GM12892 (cell line): ENCODE data around the gene CDCA4.

Experiments used
- DNase-seq: peaks from one replicate; pipeline ENCODE4 v3.0.0; 2011; ENCODE audit not compliant: insufficient read length
- FAIRE-seq: peaks from 2 replicates; lab custom pipeline; 2011; peaks lifted over from hg19 to GRCh38; lab: Jason Lieb, UNC
- POLR2A ChIP-seq: IDR thresholded peaks from 2 replicates; pipeline ENCODE4 v1.6.1; 2011; ENCODE audit warnings: low read depth, low read length, control low read depth
- POLR2AphosphoS5 ChIP-seq: IDR thresholded peaks from 2 replicates; pipeline ENCODE4 v1.6.1; 2011; ENCODE audit warnings: low read depth, low read length, control low read depth
- TAF1 ChIP-seq: IDR thresholded peaks from 2 replicates; pipeline ENCODE4 v1.6.1; 2011; ENCODE audit warnings: low read depth, mild to moderate bottlenecking, control low read depth, low read length, borderline replicate concordance

The CDCA4 gene

GRCh38 chr14:104974146-104974541 lies 46.7 kb downstream of the CDCA4 start:
- FAIRE-seq, result no peak
- TF ChIP-seq TAF1, result no peak
- TF ChIP-seq POLR2A, result no peak
- no peak for TF ChIP-seq POLR2AphosphoS5
- DNase-seq, result no peak

DNA sequence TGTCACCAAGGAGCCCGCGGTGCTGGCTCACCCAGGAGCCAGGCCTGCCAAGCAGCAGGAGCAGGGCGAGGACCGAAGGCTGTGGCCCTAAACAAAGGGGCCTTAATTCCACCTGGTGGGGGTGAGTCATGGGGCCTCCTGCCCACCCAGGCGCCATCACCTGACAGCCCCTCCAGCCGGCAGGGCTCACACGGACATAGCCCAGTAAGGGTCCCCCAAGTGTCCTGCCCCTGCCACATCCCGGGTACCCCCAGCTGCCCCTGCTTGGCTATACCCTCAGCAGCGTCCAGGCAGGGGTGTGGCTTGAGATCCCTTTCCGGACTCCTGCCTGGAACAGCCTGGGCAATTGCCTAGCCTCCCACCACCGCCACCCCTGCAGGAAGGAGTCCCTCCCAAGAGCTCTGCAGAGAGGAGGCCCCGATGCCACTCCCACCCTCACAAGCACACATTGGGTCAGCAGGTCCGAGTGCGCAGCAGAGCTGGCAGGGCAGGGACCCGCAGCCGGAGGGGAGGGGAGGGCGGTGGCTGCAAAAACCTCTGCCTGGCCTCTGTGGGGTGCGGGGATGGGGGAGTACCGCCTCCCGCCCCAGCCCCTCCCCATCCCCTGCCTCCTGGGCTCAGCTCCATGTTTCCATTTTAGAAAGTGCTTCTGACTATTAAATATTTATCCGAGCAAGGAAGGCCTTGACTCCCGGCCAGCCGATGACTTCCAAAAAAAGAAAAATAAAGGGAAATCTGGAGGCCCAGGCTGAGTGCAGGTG lies 47.3 kb downstream of the CDCA4 start:
- no peak for TF ChIP-seq TAF1
- TF ChIP-seq POLR2A, result no peak
- no peak for TF ChIP-seq POLR2AphosphoS5
- FAIRE-seq (no peak), DNase-seq (no peak)

DNA sequence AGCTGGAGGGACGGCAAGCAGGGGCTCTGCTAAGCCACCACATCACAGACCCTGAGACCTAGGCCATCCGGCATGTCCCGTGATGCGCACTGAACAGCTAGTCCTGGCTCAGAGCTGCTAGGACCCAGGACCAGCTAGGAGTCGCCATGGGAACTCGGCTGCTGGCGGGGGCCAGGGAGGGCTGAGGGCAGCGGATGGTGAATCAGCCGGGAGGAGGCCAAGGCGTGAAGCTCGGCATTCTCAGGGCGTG lies 47.8 kb downstream of the CDCA4 start:
- no peak for TF ChIP-seq POLR2AphosphoS5
- no peak for TF ChIP-seq POLR2A
- no peak for TF ChIP-seq TAF1
- no peak for DNase-seq
- FAIRE-seq, result no peak

- no peak for TF ChIP-seq POLR2AphosphoS5
- no peak for TF ChIP-seq TAF1
- no peak for TF ChIP-seq POLR2A
- DNase-seq, result no peak
- FAIRE-seq, result no peak
These were observed 48.4 kb downstream of the CDCA4 start for GRCh38 chr14:104972301-104973134.

DNA sequence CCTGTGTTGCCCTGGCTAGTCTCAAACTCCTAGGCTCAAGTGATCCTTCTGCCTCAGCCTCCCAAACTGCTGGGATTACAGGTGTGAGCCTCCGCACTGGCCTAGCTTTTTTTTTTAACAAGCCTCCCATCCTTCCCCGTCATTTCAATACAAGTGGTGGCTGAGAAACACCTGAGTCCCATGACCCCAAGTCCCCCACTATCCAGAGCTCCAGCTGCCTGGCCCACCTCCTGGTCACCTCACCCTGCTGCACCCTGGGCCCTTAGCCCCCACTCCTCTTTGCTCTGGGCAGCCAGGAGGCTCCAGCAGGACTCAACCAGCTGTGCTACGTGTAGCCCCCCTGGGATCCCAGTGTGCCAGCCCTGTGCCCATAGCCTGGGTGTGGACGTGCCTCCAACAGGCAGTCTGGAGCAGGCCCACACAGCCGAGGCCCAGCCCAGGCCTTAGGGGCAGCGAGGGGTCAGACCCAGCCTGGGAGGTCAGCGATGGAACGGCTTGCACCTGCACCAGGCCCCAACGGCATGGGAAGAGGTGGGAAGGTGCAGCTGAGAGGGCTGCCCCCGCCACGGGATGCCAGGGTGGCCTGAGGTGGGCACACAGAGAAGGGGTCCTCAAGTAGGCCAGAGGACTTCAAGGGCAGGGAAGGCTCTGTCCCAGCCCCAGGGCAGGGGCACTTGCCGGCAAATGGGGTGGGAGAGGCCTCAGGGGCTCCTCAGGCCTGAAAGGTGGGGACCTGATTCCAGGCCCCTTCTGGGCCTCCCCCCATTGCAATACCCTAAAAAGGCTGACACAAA lies 49.2 kb downstream of the CDCA4 start:
- TF ChIP-seq TAF1, result no peak
- no peak for TF ChIP-seq POLR2AphosphoS5
- TF ChIP-seq POLR2A, result no peak
- DNase-seq, result no peak
- no peak for FAIRE-seq

DNA sequence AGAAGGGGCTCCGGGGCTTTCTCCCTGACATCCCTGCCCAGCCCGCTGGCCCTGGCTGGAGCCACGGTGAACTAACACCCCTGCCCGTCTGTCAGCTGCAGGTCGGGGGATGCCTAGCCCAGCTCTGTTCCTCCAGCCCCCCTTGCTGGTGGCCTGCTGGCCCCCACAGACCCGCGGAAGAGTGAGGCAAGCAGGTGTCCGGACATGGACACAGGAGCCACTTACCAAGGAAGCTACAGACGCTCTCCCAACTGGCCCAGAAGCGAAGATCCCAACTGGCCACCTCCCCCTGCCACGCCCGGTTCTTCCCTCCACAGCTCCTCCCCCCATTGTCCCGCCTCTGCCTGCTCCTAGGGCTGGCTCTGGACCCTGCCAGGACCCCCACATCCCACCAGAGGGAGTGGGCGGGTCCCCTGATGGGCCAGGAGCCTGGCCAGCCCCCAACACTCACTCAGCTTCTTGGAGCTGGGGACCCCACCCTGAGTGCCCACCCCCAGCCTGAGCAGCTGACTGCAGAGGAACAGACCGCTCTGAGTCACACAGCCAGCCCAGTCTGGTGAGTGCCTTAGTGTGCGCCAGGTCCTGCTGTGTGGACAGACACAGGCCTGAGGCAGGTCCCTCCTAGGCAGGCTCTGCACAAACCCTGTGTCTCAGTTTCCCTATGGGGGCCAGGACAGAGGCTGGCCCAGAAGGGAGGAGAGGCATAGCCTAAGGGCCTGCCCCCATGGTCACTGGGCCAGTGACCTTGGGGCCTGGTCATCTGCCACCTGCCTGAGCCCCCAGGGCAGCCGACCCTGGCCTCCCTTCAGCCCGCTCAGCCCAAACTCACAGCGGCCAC lies 50.4 kb downstream of the CDCA4 start:
- TF ChIP-seq POLR2AphosphoS5, result no peak
- no peak for FAIRE-seq
- DNase-seq, result no peak

DNA sequence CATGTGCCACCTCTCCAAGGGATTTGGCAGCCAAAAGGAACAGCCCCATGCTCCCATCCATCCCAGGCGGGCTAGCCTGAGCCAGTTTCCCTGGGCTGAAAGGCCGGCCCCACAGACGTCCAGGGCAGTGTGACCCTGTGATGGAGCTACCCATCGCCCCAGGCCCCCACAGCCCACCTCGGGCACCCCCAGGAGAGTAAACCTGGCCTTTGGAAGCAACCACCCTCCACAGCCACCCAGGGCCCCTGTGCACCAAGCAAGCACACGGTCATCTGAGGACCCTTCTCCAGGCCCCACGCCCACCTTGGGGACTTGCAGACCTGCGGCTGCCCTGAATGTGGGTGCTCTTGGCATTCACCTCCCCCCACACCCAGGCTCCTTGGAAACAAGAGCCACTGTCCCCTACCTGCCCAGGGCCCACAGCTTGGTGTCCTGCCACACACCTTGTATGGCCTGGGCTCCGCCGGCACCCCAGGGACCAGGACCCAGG lies 51.1 kb downstream of the CDCA4 start:
- no peak for TF ChIP-seq POLR2A
- TF ChIP-seq POLR2AphosphoS5, result no peak
- TF ChIP-seq TAF1, result no peak
- DNase-seq, result no peak
- no peak for FAIRE-seq

- FAIRE-seq (no peak), DNase-seq (no peak)
- TF ChIP-seq POLR2AphosphoS5, result no peak
- no peak for TF ChIP-seq TAF1
- no peak for TF ChIP-seq POLR2A
These were observed 52.1 kb downstream of the CDCA4 start for GRCh38 chr14:104968541-104969401.

- DNase-seq, result no peak
- FAIRE-seq, result no peak
- TF ChIP-seq POLR2AphosphoS5 (no peak), POLR2A (no peak), TAF1 (no peak)
These were observed 52.7 kb downstream of the CDCA4 start for GRCh38 chr14:104968153-104968527.

- TF ChIP-seq POLR2AphosphoS5 (no peak), POLR2A (no peak), TAF1 (no peak)
- DNase-seq (no peak), FAIRE-seq (no peak)
These were observed 53.3 kb downstream of the CDCA4 start for GRCh38 chr14:104967386-104968152.

- no peak for TF ChIP-seq TAF1
- no peak for TF ChIP-seq POLR2A
- TF ChIP-seq POLR2AphosphoS5, result no peak
- FAIRE-seq (no peak), DNase-seq (no peak)
These were observed 53.9 kb downstream of the CDCA4 start for GRCh38 chr14:104966981-104967385.
